HepG2 (cell line): ENCODE data around the gene APEX1. TPM values are rescaled to one million over a fixed set of nuclear protein-coding genes. Genes with fewer than 3 reads are reported as not detected.

Source experiments
- GLMP ChIP-seq: sonication (generic); formaldehyde crosslinking; IDR thresholded peaks from 2 replicates; pipeline ENCODE4 v1.9.0; 2021; ENCODE audit warnings: missing genetic modification reagents, mild to moderate bottlenecking, borderline replicate concordance
- NCOA5 ChIP-seq: sonication (generic); formaldehyde crosslinking; IDR thresholded peaks from 2 replicates; pipeline ENCODE4 v1.4.0; 2020; ENCODE audit warnings: missing genetic modification reagents
- SMAD1 ChIP-seq: sonication (generic); formaldehyde crosslinking; IDR thresholded peaks from 2 replicates; pipeline ENCODE4 v1.4.0; 2020; ENCODE audit warnings: missing genetic modification reagents, low read depth, mild to moderate bottlenecking, borderline replicate concordance
- THAP8 ChIP-seq: sonication (generic); formaldehyde crosslinking; IDR thresholded peaks from 2 replicates; pipeline ENCODE4 v1.5.1; 2020; ENCODE audit warnings: missing genetic modification reagents, mild to moderate bottlenecking, borderline replicate concordance
- ZNF337 ChIP-seq: sonication (generic); formaldehyde crosslinking; IDR thresholded peaks from 2 replicates; pipeline ENCODE4 v1.5.1; 2020; ENCODE audit warnings: missing genetic modification reagents, low read depth, mild to moderate bottlenecking, borderline replicate concordance
- ZNF407 ChIP-seq: sonication (generic); formaldehyde crosslinking; IDR thresholded peaks from one replicate; pipeline ENCODE4 v1.5.1; 2020; ENCODE audit warnings: mild to moderate bottlenecking, missing genetic modification reagents; ENCODE audit errors: not compliant biosample characterization
- polyA plus RNA-seq, 8 experiments: library from polyadenylated mRNA; depleted of rRNA in 3 of 8; stranded (reverse) in 7 of 8; unstranded in 1 of 8; fragments of >200 nt; fragmentation: Illumina TruSeq in 4 of 8; extraction: Trizol in 4 of 8; gene quantifications; 2 replicates each; pipeline versions ENCODE4 v1.2.1 to v1.2.3, GENCODE V29; 2011 to 2016; ENCODE audit warnings: low read depth in 4 of 8, missing spikeins in 1 of 8, mixed read lengths in 1 of 8; ENCODE audit not compliant: insufficient read depth in 1 of 8
- total RNA-seq, 5 experiments: library from RNA; depleted of rRNA; stranded (reverse); fragments of >200 nt; fragmentation: Illumina TruSeq; extraction: Trizol; gene quantifications; 2 replicates each; pipeline ENCODE4 v1.2.3, GENCODE V29; 2016; ENCODE audit warnings: low read depth in 1 of 5

The APEX1 gene
- total and polyA plus RNA-seq, 2 of the 13 experiments (the other 11 are each of a cell fraction or from before 2014, with no cell fraction given), result 171 to 405 TPM

- TF ChIP-seq THAP8 (CRISPR knock-in tag) (no peak), ZNF407 (CRISPR knock-in tag) (no peak), SMAD1 (CRISPR knock-in tag) (no peak), GLMP (CRISPR knock-in tag) (no peak), ZNF337 (CRISPR knock-in tag) (no peak), NCOA5 (CRISPR knock-in tag) (no peak)
- TF ChIP-seq, all 625 proteins: peak for 84
Observed at GRCh38 chr14:20455355-20456300, 602 bp downstream of the APEX1 start (continued).
